Colonic mucosa (tissue), 4 donors: ENCODE results near the gene MROH2A. TPM values are rescaled to one million over a fixed set of nuclear protein-coding genes. Genes with fewer than 3 reads are reported as not detected.

Source experiments
- DNase-seq: peaks from one replicate; pipeline ENCODE4 v3.0.0-alpha.2; 2020
- H3K27ac ChIP-seq: fragments of 200-600 bp; one replicate; pipeline ENCODE4 v1.8.0; 2021
- H3K27me3 ChIP-seq: fragments of 200-600 bp; one replicate; pipeline ENCODE4 v1.8.0; 2021
- H3K36me3 ChIP-seq: fragments of 200-600 bp; one replicate; pipeline ENCODE4 v1.8.0; 2021
- H3K4me1 ChIP-seq: fragments of 200-600 bp; one replicate; pipeline ENCODE4 v1.8.0; 2021; ENCODE audit warnings: mild to moderate bottlenecking
- H3K4me3 ChIP-seq: fragments of 200-600 bp; one replicate; pipeline ENCODE4 v1.8.0; 2021
- H3K9ac ChIP-seq, 2 donors: one replicate each; pipeline ENCODE4 v1.7.0; 2013; ENCODE audit warnings: control low read depth in 2 of 2, low read depth in 2 of 2, low read length in 2 of 2
- H3K9me3 ChIP-seq: fragments of 200-600 bp; one replicate; pipeline ENCODE4 v1.8.0; 2021
- CTCF ChIP-seq: fragments of 200-600 bp; IDR thresholded peaks from one replicate; pipeline ENCODE4 v1.8.0; 2022; ENCODE audit warnings: antibody characterized with exemption, mild to moderate bottlenecking
- intact Hi-C: fragments of 100-400 bp; cut with DNase I; formaldehyde crosslinking; loops from one replicate; pipeline ENCODE4 v1.14.1; 2022
- total RNA-seq, 2 donors: library from RNA; stranded (reverse); fragmentation: NEBNext Ultra II Directional in 1 of 2; extraction: Animal tissue kit (Norgen Biotek cat#: 25700) in 1 of 2; gene quantifications; one replicate each; pipeline ENCODE4 v1.2.1, GENCODE V29; 2021
- donor health status: healthy.
- donor health status: DM: no; HTN: no; CAD: no.
- donor health status: DM: no; HTN: no; CAD: no.

The MROH2A gene
- total RNA-seq, 2 donors from 2014 or later: not detected

GRCh38 chr2:233769260-233769659, 8.9 kb upstream of the MROH2A start:
- TF ChIP-seq CTCF: no peak
- intact Hi-C loops: no loop called here
- no peak for DNase-seq
- no peaks in the 10 kb centered on the region for H3K4me1 ChIP-seq
- no peaks in the 10 kb centered on the region for H3K9me3 ChIP-seq
- H3K4me3 ChIP-seq: no peak overlapping the region
- no peaks in the 10 kb centered on the region for H3K27me3 ChIP-seq
- no peaks in the 10 kb centered on the region for H3K36me3 ChIP-seq
- no peak overlapping the region for H3K9ac ChIP-seq
- H3K27ac ChIP-seq: no peak overlapping the region

GRCh38 chr2:233772153-233772552, 6.0 kb upstream of the MROH2A start:
- no peak overlapping the region for H3K9ac ChIP-seq
- TF ChIP-seq CTCF: no peak
- DNase-seq: no peak
- no peaks in the 10 kb centered on the region for H3K4me1 ChIP-seq
- H3K36me3 ChIP-seq: no peaks in the 10 kb centered on the region
- no peak overlapping the region for H3K27ac ChIP-seq
- no peaks in the 10 kb centered on the region for H3K27me3 ChIP-seq
- no peak overlapping the region for H3K4me3 ChIP-seq
- intact Hi-C loops: no loop called here
- no peaks in the 10 kb centered on the region for H3K9me3 ChIP-seq

GRCh38 chr2:233772583-233772982, 5.5 kb upstream of the MROH2A start:
- intact Hi-C loops: no loop called here
- no peak overlapping the region for H3K27ac ChIP-seq
- no peak for DNase-seq
- H3K4me3 ChIP-seq: no peak overlapping the region
- H3K27me3 ChIP-seq: no peaks in the 10 kb centered on the region
- H3K36me3 ChIP-seq: no peaks in the 10 kb centered on the region
- TF ChIP-seq CTCF: no peak
- H3K9me3 ChIP-seq: no peaks in the 10 kb centered on the region
- no peaks in the 10 kb centered on the region for H3K4me1 ChIP-seq
- no peak overlapping the region for H3K9ac ChIP-seq

DNA sequence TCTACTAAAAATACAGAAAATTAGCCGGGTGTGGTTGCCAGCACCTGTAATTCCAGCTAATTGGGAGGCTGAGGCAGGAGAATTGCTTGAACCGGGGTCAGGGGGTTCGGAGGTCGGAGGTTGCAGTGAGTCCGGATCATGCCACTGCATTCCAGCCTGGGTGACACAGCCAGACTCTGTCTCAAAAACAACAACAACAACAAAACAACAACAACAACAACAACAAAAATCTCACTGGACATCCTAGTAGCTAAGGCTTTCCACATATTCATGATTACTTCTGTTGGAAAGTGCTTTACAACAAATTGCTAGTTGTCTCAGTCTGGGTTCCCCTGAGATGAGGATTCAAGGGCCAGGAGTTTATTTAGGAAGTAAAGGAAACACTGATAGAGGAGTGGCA, 4.3 kb upstream of the MROH2A start:
- intact Hi-C loops: no loop called here
- H3K9ac ChIP-seq: no peak overlapping the region
- H3K4me1 ChIP-seq: no peaks in the 10 kb centered on the region
- no peaks in the 10 kb centered on the region for H3K9me3 ChIP-seq
- H3K4me3 ChIP-seq: no peak overlapping the region
- H3K27ac ChIP-seq: no peak overlapping the region
- DNase-seq: no peak
- no peaks in the 10 kb centered on the region for H3K36me3 ChIP-seq
- H3K27me3 ChIP-seq: no peaks in the 10 kb centered on the region
- TF ChIP-seq CTCF: no peak

- H3K9me3 ChIP-seq: no peaks in the 10 kb centered on the region
- no peaks in the 10 kb centered on the region for H3K36me3 ChIP-seq
- H3K27me3 ChIP-seq: no peaks in the 10 kb centered on the region
- intact Hi-C loops: no loop called here
- no peak overlapping the region for H3K4me3 ChIP-seq
- no peaks in the 10 kb centered on the region for H3K4me1 ChIP-seq
- no peak for TF ChIP-seq CTCF
- no peak for DNase-seq
- H3K9ac ChIP-seq: no peak overlapping the region
- H3K27ac ChIP-seq: no peak overlapping the region
Observed at GRCh38 chr2:233775414-233775813, 2.7 kb upstream of the MROH2A start.

GRCh38 chr2:233779722-233780121, 1.6 kb downstream of the MROH2A start:
- Histone ChIP-seq H3K27ac (no peak overlapping the region), H3K4me1 (no peaks in the 10 kb centered on the region), H3K4me3 (no peak overlapping the region), H3K36me3 (no peaks in the 10 kb centered on the region), H3K9me3 (no peaks in the 10 kb centered on the region), H3K27me3 (no peaks in the 10 kb centered on the region), H3K9ac (no peak overlapping the region)
- no peak for TF ChIP-seq CTCF
- no peak for DNase-seq
- intact Hi-C loops: no loop called here
